C4-2B (cell line): Measurements from ENCODE around the gene TIMM21.

Source experiments
- H3K27ac ChIP-seq: fragments of 450-650 bp; 2 replicates; pipeline ENCODE4 v1.5.1; 2017
- ZFX ChIP-seq: fragments of 450-650 bp; IDR thresholded peaks from 2 replicates; pipeline ENCODE4 v1.6.1; 2017
- TF ChIP-seq, protein P1 (sequence below): fragments of 450-650 bp; conservative IDR thresholded peaks from 2 replicates; pipeline ENCODE4 v1.5.1; 2017; ENCODE audit warnings: mild to moderate bottlenecking

Gene TIMM21

DNA sequence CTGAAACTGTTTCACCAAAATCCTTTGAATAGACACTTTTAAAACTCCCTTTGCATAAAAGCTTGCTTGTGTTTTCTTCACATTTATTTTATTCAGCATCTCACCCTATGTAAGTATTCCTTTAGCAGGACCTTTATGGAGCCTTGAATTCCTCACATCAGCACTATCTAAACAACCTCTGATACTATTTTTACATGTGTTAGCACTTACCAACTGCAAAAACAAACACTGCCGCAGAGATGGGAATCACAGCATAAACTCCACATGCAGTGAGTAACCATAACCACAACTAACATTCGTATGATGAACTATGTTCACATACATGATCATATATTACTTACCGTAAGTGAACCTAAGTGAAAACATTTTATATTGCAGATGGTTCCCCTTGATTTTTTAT lies 16.1 kb upstream of the TIMM21 start:
- H3K27ac ChIP-seq: no peak overlapping the region
- TF ChIP-seq, protein P1, sequence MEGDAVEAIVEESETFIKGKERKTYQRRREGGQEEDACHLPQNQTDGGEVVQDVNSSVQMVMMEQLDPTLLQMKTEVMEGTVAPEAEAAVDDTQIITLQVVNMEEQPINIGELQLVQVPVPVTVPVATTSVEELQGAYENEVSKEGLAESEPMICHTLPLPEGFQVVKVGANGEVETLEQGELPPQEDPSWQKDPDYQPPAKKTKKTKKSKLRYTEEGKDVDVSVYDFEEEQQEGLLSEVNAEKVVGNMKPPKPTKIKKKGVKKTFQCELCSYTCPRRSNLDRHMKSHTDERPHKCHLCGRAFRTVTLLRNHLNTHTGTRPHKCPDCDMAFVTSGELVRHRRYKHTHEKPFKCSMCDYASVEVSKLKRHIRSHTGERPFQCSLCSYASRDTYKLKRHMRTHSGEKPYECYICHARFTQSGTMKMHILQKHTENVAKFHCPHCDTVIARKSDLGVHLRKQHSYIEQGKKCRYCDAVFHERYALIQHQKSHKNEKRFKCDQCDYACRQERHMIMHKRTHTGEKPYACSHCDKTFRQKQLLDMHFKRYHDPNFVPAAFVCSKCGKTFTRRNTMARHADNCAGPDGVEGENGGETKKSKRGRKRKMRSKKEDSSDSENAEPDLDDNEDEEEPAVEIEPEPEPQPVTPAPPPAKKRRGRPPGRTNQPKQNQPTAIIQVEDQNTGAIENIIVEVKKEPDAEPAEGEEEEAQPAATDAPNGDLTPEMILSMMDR: no peak
- no peak for TF ChIP-seq ZFX

DNA sequence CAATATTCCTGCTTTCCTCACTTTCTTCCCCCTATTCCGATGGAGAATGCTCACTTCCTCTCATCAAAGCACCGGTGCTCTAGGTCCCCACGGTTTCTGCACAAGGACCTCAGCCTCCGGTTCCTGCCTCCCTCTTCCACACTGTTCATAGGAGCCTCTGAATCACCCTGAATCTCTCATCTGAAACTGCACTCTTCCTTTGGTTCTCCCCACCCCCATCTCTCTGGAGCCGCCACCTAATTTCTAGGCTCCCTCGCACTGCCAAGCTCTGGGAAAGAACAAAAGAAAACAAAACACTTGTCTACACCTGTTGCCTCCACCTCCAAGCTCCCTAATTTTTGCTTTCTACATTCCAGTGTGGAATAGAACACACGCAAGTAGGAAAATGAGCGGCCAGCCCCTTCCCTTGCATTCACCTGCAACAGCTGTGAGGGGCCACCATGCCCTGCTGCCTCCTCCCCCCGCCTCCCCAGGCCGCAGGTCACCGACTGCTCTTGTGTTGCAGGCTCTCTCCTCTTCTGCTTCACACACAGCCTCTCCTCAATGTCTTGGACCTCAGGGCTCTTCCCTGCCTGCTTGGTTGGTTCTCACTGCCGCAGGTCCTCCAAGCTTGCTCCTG lies 10.3 kb upstream of the TIMM21 start:
- no peak overlapping the region for H3K27ac ChIP-seq
- TF ChIP-seq, protein P1: no peak
- TF ChIP-seq ZFX: no peak

DNA sequence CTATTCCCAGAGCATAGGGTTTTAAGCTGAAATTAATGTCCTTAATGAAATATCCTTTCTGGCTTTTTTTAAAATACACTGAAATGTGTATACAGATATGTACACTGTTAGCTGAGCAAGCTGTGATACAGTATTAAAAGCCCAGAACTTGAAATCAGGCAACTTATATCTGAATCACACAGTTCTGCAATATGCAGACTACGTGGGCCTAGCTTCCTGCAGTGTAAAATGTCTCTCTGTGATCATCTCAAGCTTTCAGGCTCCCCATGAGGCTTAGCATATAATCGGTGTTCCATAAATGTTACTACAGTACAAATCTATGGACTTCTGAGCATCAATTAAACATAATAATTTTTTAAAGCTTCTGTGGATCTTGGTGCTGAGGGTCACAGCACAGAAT lies 8.9 kb upstream of the TIMM21 start:
- no peak overlapping the region for H3K27ac ChIP-seq
- TF ChIP-seq, protein P1: no peak
- no peak for TF ChIP-seq ZFX

DNA sequence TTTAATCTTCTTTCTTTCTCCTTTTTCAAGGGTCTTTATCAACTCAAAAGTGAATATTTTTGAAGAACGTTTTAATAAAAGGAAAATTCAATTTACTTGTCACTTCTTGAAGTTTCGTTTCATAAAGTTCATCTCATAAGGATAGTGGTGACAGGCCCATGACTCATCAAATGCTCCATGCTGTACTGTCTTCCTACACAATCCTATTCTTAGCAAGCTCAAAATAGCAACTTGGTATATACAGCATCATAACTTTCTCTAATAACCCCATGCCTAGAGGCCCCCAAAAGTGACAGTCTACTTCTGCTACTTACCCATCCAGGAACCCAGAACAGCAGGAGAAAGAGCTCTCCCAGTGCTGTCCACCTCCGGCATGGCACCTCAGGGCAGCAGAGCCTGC lies 8.4 kb upstream of the TIMM21 start:
- TF ChIP-seq, protein P1: no peak
- no peak for TF ChIP-seq ZFX

DNA sequence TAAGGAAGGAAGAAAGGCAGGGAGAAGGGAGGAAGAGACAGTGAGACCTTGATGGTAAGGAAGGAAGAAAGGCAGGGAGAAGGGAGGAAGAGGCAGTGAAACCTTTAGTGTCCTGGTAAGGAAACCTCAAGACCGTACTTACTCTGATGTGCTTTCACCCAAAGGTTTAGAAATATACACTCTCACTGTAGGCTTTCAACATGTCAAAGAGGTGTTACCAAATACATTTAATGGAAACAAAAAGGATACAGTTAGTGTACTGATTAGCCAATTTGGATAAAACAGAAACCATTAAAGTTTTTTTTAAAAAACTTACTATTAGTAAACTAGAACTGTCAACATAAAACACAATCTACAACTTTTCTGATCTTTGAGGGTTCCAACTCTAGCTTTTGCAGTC lies 7.7 kb upstream of the TIMM21 start:
- no peak for TF ChIP-seq ZFX
- TF ChIP-seq, protein P1: no peak
- H3K27ac ChIP-seq: no peak overlapping the region

More for the DNA sequence above, 8.4 kb upstream of the TIMM21 start:
- H3K27ac ChIP-seq: no peak overlapping the region

DNA sequence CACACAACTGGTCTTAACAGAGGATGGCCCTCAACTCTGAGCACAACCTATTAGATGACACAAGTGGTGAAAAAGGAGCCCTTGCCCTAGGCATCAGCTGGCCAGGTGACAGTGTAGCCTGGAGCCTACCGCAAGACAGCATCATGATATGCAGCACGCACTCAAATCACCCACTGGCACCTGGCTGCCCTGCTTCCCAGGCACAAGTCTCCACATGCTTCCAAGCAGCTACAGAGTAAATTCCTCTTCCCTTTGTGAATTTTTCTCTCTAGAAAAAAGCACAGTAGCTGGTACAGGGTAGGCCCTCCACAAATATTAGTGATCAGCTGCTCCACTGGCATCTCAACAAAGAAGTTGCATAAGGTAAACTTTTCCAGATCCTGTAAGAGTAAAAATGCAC lies 6.7 kb upstream of the TIMM21 start:
- TF ChIP-seq, protein P1: no peak
- TF ChIP-seq ZFX: no peak
- H3K27ac ChIP-seq: no peak overlapping the region

DNA sequence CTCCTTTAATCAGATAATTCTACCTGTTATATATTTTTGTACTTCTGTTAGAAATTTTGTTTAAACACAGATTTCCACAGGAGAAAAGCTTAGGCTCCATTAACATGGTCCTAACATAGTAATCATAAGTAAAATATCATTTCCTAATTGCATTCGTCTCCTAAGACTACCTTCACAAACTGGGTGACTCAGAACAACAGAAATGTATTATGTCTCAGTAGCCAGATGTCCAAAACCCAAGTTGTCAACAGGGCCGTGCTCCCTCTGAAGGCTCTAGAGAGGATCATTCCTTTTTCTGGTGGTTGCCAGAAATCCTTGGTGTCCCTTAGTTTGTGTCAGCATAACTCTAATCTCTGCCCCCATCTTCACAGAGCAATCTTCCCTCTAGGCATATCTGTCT lies 6.1 kb upstream of the TIMM21 start:
- no peak for TF ChIP-seq ZFX
- TF ChIP-seq, protein P1: no peak
- H3K27ac ChIP-seq: no peak overlapping the region
